Upper lobe of right lung (tissue), 1 donor: Measurements from ENCODE around the gene DACH1. TPM values are rescaled to one million over a fixed set of nuclear protein-coding genes. Genes with fewer than 3 reads are reported as not detected.

ENCODE experiments used
- ATAC-seq: fragments of 200-7000 bp; cut with Tn5 transposase; one replicate; pipeline ENCODE4 v1.9.1; 2020; ENCODE audit warnings: mild to moderate bottlenecking, moderate library complexity
- DNase-seq: peaks from one replicate; pipeline ENCODE4 v3.0.0-alpha.2; 2020
- H3K27ac ChIP-seq: fragments of 200-600 bp; one replicate; pipeline ENCODE4 v1.8.0; 2022
- H3K27me3 ChIP-seq: fragments of 200-600 bp; one replicate; pipeline ENCODE4 v1.8.0; 2022; ENCODE audit warnings: mild to moderate bottlenecking
- H3K36me3 ChIP-seq: fragments of 200-600 bp; one replicate; pipeline ENCODE4 v1.8.0; 2022
- H3K4me1 ChIP-seq: fragments of 200-600 bp; one replicate; pipeline ENCODE4 v1.8.0; 2022
- H3K4me3 ChIP-seq: fragments of 200-600 bp; one replicate; pipeline ENCODE4 v1.8.0; 2022; ENCODE audit warnings: mild to moderate bottlenecking
- H3K9me3 ChIP-seq: fragments of 200-600 bp; one replicate; pipeline ENCODE4 v1.8.0; 2022
- CTCF ChIP-seq: fragments of 200-600 bp; IDR thresholded peaks from one replicate; pipeline ENCODE4 v1.8.0; 2022; ENCODE audit warnings: antibody characterized with exemption
- intact Hi-C: fragments of 100-400 bp; cut with DNase I; formaldehyde crosslinking; loops from one replicate; pipeline ENCODE4 v1.11.0; 2022
- total RNA-seq: library from RNA; stranded (reverse); fragmentation: NEBNext Ultra II Directional; extraction: Animal tissue kit (Norgen Biotek cat#: 25700); gene quantifications from one replicate; pipeline ENCODE4 v1.2.1, GENCODE V29; 2021
- donor health status: DM: no; HTN: yes; CAD: no; lungs with severe emphysema.

DACH1 gene
- total RNA-seq, 1 donor from 2014 or later: 11.5 TPM

- H3K27ac ChIP-seq: no peak overlapping the region
- H3K9me3 ChIP-seq: no peaks in the 10 kb centered on the region
- H3K36me3 ChIP-seq: no peaks in the 10 kb centered on the region
- DNase-seq (no peak), ATAC-seq (no peak)
- no peak overlapping the region for H3K4me3 ChIP-seq
- intact Hi-C loops: no loop called here
- no peaks in the 10 kb centered on the region for H3K4me1 ChIP-seq
- TF ChIP-seq CTCF: no peak
- no peaks in the 10 kb centered on the region for H3K27me3 ChIP-seq
These were observed 353.5 kb downstream of the DACH1 start for GRCh38 chr13:71513411-71514033.

- Histone ChIP-seq H3K4me3 (no peak overlapping the region), H3K27ac (no peak overlapping the region), H3K36me3 (no peaks in the 10 kb centered on the region), H3K9me3 (no peaks in the 10 kb centered on the region), H3K27me3 (no peaks in the 10 kb centered on the region), H3K4me1 (no peaks in the 10 kb centered on the region)
- DNase-seq (no peak), ATAC-seq (no peak)
- intact Hi-C loops: no loop called here
- TF ChIP-seq CTCF: no peak
These were observed 363.2 kb downstream of the DACH1 start for GRCh38 chr13:71503781-71504180.

- no peak for DNase-seq
- Histone ChIP-seq H3K4me1 (no peaks in the 10 kb centered on the region), H3K9me3 (no peaks in the 10 kb centered on the region), H3K27me3 (no peaks in the 10 kb centered on the region), H3K27ac (no peak overlapping the region), H3K36me3 (no peaks in the 10 kb centered on the region), H3K4me3 (no peak overlapping the region)
- intact Hi-C loops: no loop called here
- ATAC-seq: no peak
- no peak for TF ChIP-seq CTCF
These were observed 367.0 kb downstream of the DACH1 start for GRCh38 chr13:71499944-71500514.

- Histone ChIP-seq H3K4me1 (no peaks in the 10 kb centered on the region), H3K36me3 (no peaks in the 10 kb centered on the region), H3K9me3 (no peaks in the 10 kb centered on the region), H3K27ac (no peak overlapping the region), H3K27me3 (no peaks in the 10 kb centered on the region), H3K4me3 (no peak overlapping the region)
- TF ChIP-seq CTCF: no peak
- intact Hi-C loops: no loop called here
- no peak for DNase-seq
- no peak for ATAC-seq
These were observed 367.8 kb downstream of the DACH1 start for GRCh38 chr13:71499235-71499634.

GRCh38 chr13:71493189-71493588, 373.8 kb downstream of the DACH1 start:
- H3K4me3 ChIP-seq: no peak overlapping the region
- no peak for DNase-seq
- H3K27ac ChIP-seq: no peak overlapping the region
- no peak for TF ChIP-seq CTCF
- no peaks in the 10 kb centered on the region for H3K4me1 ChIP-seq
- no peaks in the 10 kb centered on the region for H3K9me3 ChIP-seq
- H3K36me3 ChIP-seq: no peaks in the 10 kb centered on the region
- H3K27me3 ChIP-seq: no peaks in the 10 kb centered on the region
- intact Hi-C loops: no loop called here
- no peak for ATAC-seq
